Measurements from ENCODE around the gene ZBED6. TPM values are rescaled to one million over a fixed set of nuclear protein-coding genes. Genes with fewer than 3 reads are reported as not detected.
"Not testable (repeated sequence)": the region's sequence is repeated elsewhere in the genome, so short reads cannot be mapped to it uniquely, and the experiment has no call there.

The ZBED6 gene
- total RNA-seq, 5 donors from 2014 or later (not counting 1 experiment from before 2014, with no cell fraction given) = 21.7 to 36.7 (median 23.8) TPM

GRCh38 chr1:203756036-203756435 lies 39.4 kb upstream of the ZBED6 start:
- peak in 1 of 35 experiments; percentile 41 for DNase-seq
- peak overlapping the region in 2 of 3 donors; percentile 7 to 24 for H3K4me3 Mint-ChIP-seq
- peak overlapping the region; percentile 47 for H3K27ac ChIP-seq (ENCODE audit: low read length)
- 50% methylated on average over 1 of the region's 4 CpGs for WGBS (ENCODE audit: insufficient coverage)
- no peaks in the 10 kb centered on the region for H3K36me3 ChIP-seq (ENCODE audit: control insufficient read depth in 2 of 2, extremely low read depth in 1 of 2, insufficient read depth in 1 of 2, low read length in 1 of 2)
- peak overlapping the region; percentile 46 to 61 for H3K27ac Mint-ChIP-seq
- H3K4me1 Mint-ChIP-seq = peaks cover 31 to 37% (median 33%) of the 10 kb centered on the region in 3 donors
- no peaks in the 10 kb centered on the region for H3K9me3 ChIP-seq
- H3K27me3 ChIP-seq (replicated peaks in 1 of 2; ENCODE audit: control insufficient read depth in 2 of 2, extremely low read depth in 1 of 2, insufficient read depth in 2 of 2, low read length in 1 of 2) = no peaks in the 10 kb centered on the region
- no peak overlapping the region for H3K4me3 ChIP-seq (ENCODE audit: control insufficient read depth in 1 of 2, extremely low read depth in 1 of 2, low read length in 1 of 2)
- POLR2A ChIA-PET = interaction anchor here in 1 of 2 donors (0.7 kb wide), 1 partner anchor 735 kb away, joined by 3 read pairs; no protein-coding TSS in a partner anchor
- CTCF ChIA-PET = no interaction called here
- no peaks in the 10 kb centered on the region for H3K27me3 Mint-ChIP-seq
- no peaks in the 10 kb centered on the region for H3K9me3 Mint-ChIP-seq
- no peak for ATAC-seq (replicated peaks in 1 of 4)
- peaks cover 6 to 32% of the 10 kb centered on the region in 2 experiments for H3K4me1 ChIP-seq (ENCODE audit: control insufficient read depth in 1 of 2, extremely low read depth in 1 of 2, insufficient read depth in 2 of 2, low read length in 2 of 2)
- H3K36me3 Mint-ChIP-seq = no peaks in the 10 kb centered on the region

DNA sequence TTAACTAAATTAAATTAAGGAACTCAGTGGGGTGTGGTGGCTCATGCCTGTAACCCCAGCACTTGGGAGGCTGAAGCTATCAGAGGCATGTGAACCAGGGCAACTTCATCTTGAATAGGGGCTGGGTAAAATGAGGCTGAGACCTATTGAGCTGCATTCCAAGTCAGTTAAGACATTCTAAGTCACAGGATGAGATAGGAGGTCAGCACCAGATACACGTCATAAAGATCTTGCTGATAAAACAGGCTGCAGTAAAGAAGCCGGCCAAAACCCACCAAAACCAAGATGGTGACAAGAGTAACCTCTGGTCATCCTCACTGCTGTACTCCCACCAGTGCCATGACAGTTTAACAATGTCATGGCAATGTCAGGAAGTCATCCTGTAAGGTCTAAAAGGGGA lies 36.7 kb upstream of the ZBED6 start:
- H3K4me1 ChIP-seq (ENCODE audit: control insufficient read depth in 1 of 2, extremely low read depth in 1 of 2, insufficient read depth in 2 of 2, low read length in 2 of 2) = peaks cover 10 to 45% of the 10 kb centered on the region in 2 experiments
- POLR2A ChIA-PET = interaction anchor here in 1 of 2 donors (0.6 kb wide), 1 partner anchor 411 kb away, joined by 3 read pairs; no protein-coding TSS in a partner anchor
- not testable (repeated sequence) for H3K36me3 Mint-ChIP-seq

DNA sequence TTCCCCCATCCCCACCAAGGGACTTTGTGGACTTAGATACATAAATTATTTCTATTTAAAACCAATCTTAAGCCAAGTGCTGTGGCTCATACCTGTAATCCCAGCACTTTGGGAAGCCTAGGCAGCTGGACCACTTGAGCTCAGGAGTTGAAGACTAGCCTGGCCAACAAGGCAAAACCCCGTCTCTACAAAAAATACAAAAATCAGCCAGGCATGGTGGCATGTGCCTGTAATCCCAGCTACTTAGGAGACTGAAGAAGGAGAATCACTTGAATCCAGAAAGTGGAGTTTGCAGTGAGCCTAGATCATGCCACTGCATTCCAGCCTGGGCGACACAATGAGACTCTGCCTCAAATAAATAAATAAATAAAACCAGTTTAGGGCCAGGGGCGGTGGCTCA lies 34.9 kb upstream of the ZBED6 start:
- no peaks in the 10 kb centered on the region for H3K36me3 ChIP-seq (ENCODE audit: control insufficient read depth in 2 of 2, extremely low read depth in 1 of 2, insufficient read depth in 1 of 2, low read length in 1 of 2)
- CTCF ChIA-PET = interaction anchor here in 1 of 2 donors (0.7 kb wide), 1 partner anchor 54 kb away, joined by 3 read pairs; no protein-coding TSS in a partner anchor
- no peak overlapping the region for H3K4me3 Mint-ChIP-seq
- H3K27me3 ChIP-seq (replicated peaks in 1 of 2; ENCODE audit: control insufficient read depth in 2 of 2, extremely low read depth in 1 of 2, insufficient read depth in 2 of 2, low read length in 1 of 2) = no peaks in the 10 kb centered on the region
- no peak for DNase-seq
- 100% methylated on average over 1 of the region's 3 CpGs for WGBS (ENCODE audit: insufficient coverage)
- peaks cover 14 to 39% of the 10 kb centered on the region in 2 experiments for H3K4me1 ChIP-seq (ENCODE audit: control insufficient read depth in 1 of 2, extremely low read depth in 1 of 2, insufficient read depth in 2 of 2, low read length in 2 of 2)
- POLR2A ChIA-PET = interaction anchor here in 1 of 2 donors (0.6 kb wide), 1 partner anchor 688 kb away, joined by 3 read pairs; no protein-coding TSS in a partner anchor
- ATAC-seq (replicated peaks in 1 of 4) = no peak
- H3K4me1 Mint-ChIP-seq = peaks cover 38 to 49% (median 43%) of the 10 kb centered on the region in 3 donors
- no peaks in the 10 kb centered on the region for H3K9me3 Mint-ChIP-seq
- no peak overlapping the region for H3K4me3 ChIP-seq (ENCODE audit: control insufficient read depth in 1 of 2, extremely low read depth in 1 of 2, low read length in 1 of 2)
- H3K36me3 Mint-ChIP-seq = no peaks in the 10 kb centered on the region
- peak overlapping the region; percentile 27 to 41 for H3K27ac Mint-ChIP-seq
- no peaks in the 10 kb centered on the region for H3K27me3 Mint-ChIP-seq
- no peak overlapping the region for H3K27ac ChIP-seq (ENCODE audit: low read length)
- H3K9me3 ChIP-seq = no peaks in the 10 kb centered on the region

More for the DNA sequence above, 36.7 kb upstream of the ZBED6 start:
- WGBS (ENCODE audit: insufficient coverage) = 100% methylated on average over 1 of the region's 2 CpGs
- DNase-seq; H3K27ac ChIP-seq (ENCODE audit: low read length); H3K36me3 ChIP-seq (ENCODE audit: control insufficient read depth in 2 of 2, extremely low read depth in 1 of 2, insufficient read depth in 1 of 2, low read length in 1 of 2); H3K4me3 Mint-ChIP-seq; H3K27me3 Mint-ChIP-seq; H3K9me3 Mint-ChIP-seq; H3K9me3 ChIP-seq; ATAC-seq (replicated peaks in 1 of 4); H3K27me3 ChIP-seq (replicated peaks in 1 of 2; ENCODE audit: control insufficient read depth in 2 of 2, extremely low read depth in 1 of 2, insufficient read depth in 2 of 2, low read length in 1 of 2); H3K4me3 ChIP-seq (ENCODE audit: control insufficient read depth in 1 of 2, extremely low read depth in 1 of 2, low read length in 1 of 2): not testable (repeated sequence)
- CTCF ChIA-PET = interaction anchor here in 1 of 2 donors (0.7 kb wide), 1 partner anchor 20 kb away, joined by 3 read pairs; no protein-coding TSS in a partner anchor
- Mint-ChIP-seq H3K4me1 (peaks cover 38 to 46% (median 39%) of the 10 kb centered on the region in 3 donors), H3K27ac (peak overlapping the region in 1 of 2 donors; percentile 74)

GRCh38 chr1:203761958-203762357 lies 33.5 kb upstream of the ZBED6 start:
- Histone ChIP-seq H3K27ac (ENCODE audit: low read length) (peak overlapping the region; percentile 66), H3K4me1 (ENCODE audit: control insufficient read depth in 1 of 2, extremely low read depth in 1 of 2, insufficient read depth in 2 of 2, low read length in 2 of 2) (peaks cover 18 to 36% of the 10 kb centered on the region in 2 experiments)
- H3K36me3 Mint-ChIP-seq; POLR2A ChIA-PET; H3K27me3 ChIP-seq (replicated peaks in 1 of 2; ENCODE audit: control insufficient read depth in 2 of 2, extremely low read depth in 1 of 2, insufficient read depth in 2 of 2, low read length in 1 of 2); DNase-seq; H3K4me3 Mint-ChIP-seq; H3K9me3 ChIP-seq; H3K27me3 Mint-ChIP-seq; CTCF ChIA-PET; ATAC-seq (replicated peaks in 1 of 4); H3K36me3 ChIP-seq (ENCODE audit: control insufficient read depth in 2 of 2, extremely low read depth in 1 of 2, insufficient read depth in 1 of 2, low read length in 1 of 2); H3K4me3 ChIP-seq (ENCODE audit: control insufficient read depth in 1 of 2, extremely low read depth in 1 of 2, low read length in 1 of 2); H3K9me3 Mint-ChIP-seq: not testable (repeated sequence)
- Mint-ChIP-seq H3K4me1 (peaks cover 37 to 46% (median 39%) of the 10 kb centered on the region in 3 donors), H3K27ac (peak overlapping the region; percentile 98 to 99)
- 95% methylated on average over 5 of the region's 7 CpGs for WGBS (ENCODE audit: insufficient coverage)

DNA sequence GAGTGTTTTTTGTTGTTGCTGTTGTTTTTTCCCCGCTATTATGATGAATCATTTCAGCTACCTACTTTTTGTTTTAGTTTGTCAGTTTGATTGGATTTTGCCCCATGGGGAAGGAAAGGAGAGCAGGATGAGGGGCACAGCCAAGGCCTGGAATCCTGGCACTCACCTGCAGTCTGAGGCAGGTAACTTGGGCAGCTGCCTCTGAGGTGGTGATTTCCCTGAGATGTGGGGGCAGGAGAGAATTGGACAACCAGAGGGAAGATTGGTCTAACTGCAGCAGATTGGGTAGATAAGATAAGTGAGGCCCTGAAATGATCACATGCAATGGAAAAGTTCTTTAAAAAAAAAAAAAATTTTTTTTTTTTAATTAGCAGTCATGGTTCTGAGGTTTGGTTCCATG lies 31.9 kb upstream of the ZBED6 start:
- Mint-ChIP-seq H3K4me1 (peaks cover 47 to 60% (median 50%) of the 10 kb centered on the region in 3 donors), H3K4me3 (peak overlapping the region in 2 of 3 donors; percentile 21 to 95), H3K27me3 (no peaks in the 10 kb centered on the region), H3K27ac (peak overlapping the region; percentile 98 to 99), H3K36me3 (peaks cover 4% of the 10 kb centered on the region), H3K9me3 (no peaks in the 10 kb centered on the region)
- H3K9me3 ChIP-seq = no peaks in the 10 kb centered on the region
- DNase-seq (no peak), ATAC-seq (replicated peaks in 1 of 4) (no peak)
- peak overlapping the region; percentile 87 for H3K27ac ChIP-seq (ENCODE audit: low read length)
- no peaks in the 10 kb centered on the region for H3K27me3 ChIP-seq (replicated peaks in 1 of 2; ENCODE audit: control insufficient read depth in 2 of 2, extremely low read depth in 1 of 2, insufficient read depth in 2 of 2, low read length in 1 of 2)
- POLR2A ChIA-PET = interaction anchor here in 1 of 2 donors (0.6 kb wide), 1 partner anchor 120 kb away, joined by 6 read pairs; no protein-coding TSS in a partner anchor
- whole genome bisulfite sequencing (ENCODE audit: insufficient coverage) = no CpG with 5 or more reads among the region's 1 CpG
- peaks cover 0 to 6% of the 10 kb centered on the region in 2 donors for H3K36me3 ChIP-seq (ENCODE audit: control insufficient read depth in 2 of 2, extremely low read depth in 1 of 2, insufficient read depth in 1 of 2, low read length in 1 of 2)
- no peak overlapping the region for H3K4me3 ChIP-seq (ENCODE audit: control insufficient read depth in 1 of 2, extremely low read depth in 1 of 2, low read length in 1 of 2)
- H3K4me1 ChIP-seq (ENCODE audit: control insufficient read depth in 1 of 2, extremely low read depth in 1 of 2, insufficient read depth in 2 of 2, low read length in 2 of 2) = peaks cover 18 to 51% of the 10 kb centered on the region in 2 experiments
- CTCF ChIA-PET = interaction anchor here in 1 of 2 donors (0.7 kb wide), 1 partner anchor 311 kb away, joined by 4 read pairs; no protein-coding TSS in a partner anchor

- DNase-seq = no peak
- H3K27me3 ChIP-seq (replicated peaks in 1 of 2; ENCODE audit: control insufficient read depth in 2 of 2, extremely low read depth in 1 of 2, insufficient read depth in 2 of 2, low read length in 1 of 2) = no peaks in the 10 kb centered on the region
- peak overlapping the region; percentile 64 to 68 for H3K4me3 ChIP-seq (ENCODE audit: control insufficient read depth in 1 of 2, extremely low read depth in 1 of 2, low read length in 1 of 2)
- peak overlapping the region; percentile 87 for H3K27ac ChIP-seq (ENCODE audit: low read length)
- Mint-ChIP-seq H3K36me3 (peaks cover 9% of the 10 kb centered on the region), H3K27me3 (no peaks in the 10 kb centered on the region), H3K4me3 (peak overlapping the region; percentile 95 to 97 (median 95)), H3K27ac (peak overlapping the region; percentile 98 to 99), H3K4me1 (peaks cover 48 to 66% (median 59%) of the 10 kb centered on the region in 3 donors), H3K9me3 (no peaks in the 10 kb centered on the region)
- H3K9me3 ChIP-seq = no peaks in the 10 kb centered on the region
- ATAC-seq (replicated peaks in 1 of 4) = peak; percentile 1 to 19 (median 6)
- POLR2A ChIA-PET = interaction anchor here (0.6 to 1.1 kb wide), 10 partner anchors 10 to 251 kb away, joined by 3 to 6 read pairs (median 3); partner anchors contain the start of gene ATP2B4 (in 1 of the 2)
- H3K4me1 ChIP-seq (ENCODE audit: control insufficient read depth in 1 of 2, extremely low read depth in 1 of 2, insufficient read depth in 2 of 2, low read length in 2 of 2) = peaks cover 18 to 57% of the 10 kb centered on the region in 2 experiments
- WGBS (ENCODE audit: insufficient coverage) = 0% methylated on average over 1 of the region's 3 CpGs
- H3K36me3 ChIP-seq (ENCODE audit: control insufficient read depth in 2 of 2, extremely low read depth in 1 of 2, insufficient read depth in 1 of 2, low read length in 1 of 2) = peaks cover 0 to 10% of the 10 kb centered on the region in 2 donors
- CTCF ChIA-PET = interaction anchor here (0.5 to 1.5 kb wide), 8 partner anchors 20 to 477 kb away, joined by 3 to 8 read pairs (median 4); partner anchors contain the start of gene ATP2B4 (in 1 of the 2)
These were observed 31.1 kb upstream of the ZBED6 start for GRCh38 chr1:203764105-203765028.
